Measurements from ENCODE around the gene SMIM45.

SMIM45 gene

GRCh38 chr22:41996826-41997225, 44.9 kb downstream of the SMIM45 start:
- CTCF ChIA-PET: no interaction called here
- H3K79me2 ChIP-seq (ENCODE audit: control insufficient read depth, insufficient read depth, low read length): peaks cover 5% of the 10 kb centered on the region
- H2AFZ ChIP-seq (ENCODE audit: control insufficient read depth, low read depth, low read length): no peak overlapping the region
- H3K9me3 ChIP-seq (replicated peaks; ENCODE audit: control insufficient read depth, insufficient read depth, low read length): no peaks in the 10 kb centered on the region; the same call in 1 of the 3 replicates
- peaks cover 32% of the 10 kb centered on the region for H3K4me1 ChIP-seq (ENCODE audit: control insufficient read depth, insufficient read depth, low read length)
- no peaks in the 10 kb centered on the region for H3K27me3 ChIP-seq (replicated peaks in 1 of 2; ENCODE audit: control insufficient read depth in 2 of 2, insufficient read depth in 2 of 2, low read length in 1 of 2)
- FAIRE-seq (no peak), ATAC-seq (no peak), DNase-seq (ENCODE audit: low read depth, low spot score) (no peak)
- 95% methylated on average over 5 of the region's 5 CpGs for WGBS (ENCODE audit: insufficient coverage, insufficient replicate concordance, low lambda C conversion rate, missing lambda C conversion rate)
- intact Hi-C loops (cut with micrococcal nuclease; ENCODE audit: unreplicated experiment) (no loop called here), in situ Hi-C loops (cut with MboI) (no loop called here)
- no peak for TF ChIP-seq ZBTB40 (IDR thresholded peaks at IDR 0.05; ENCODE audit: borderline replicate concordance)
- no peak for TF ChIP-seq BHLHE40 (IDR thresholded peaks at IDR 0.05; ENCODE audit: borderline replicate concordance in 1 of 2, low read depth in 2 of 2, low read length in 1 of 2)
- no peak for TF ChIP-seq SREBF1 (IDR thresholded peaks at IDR 0.05; ENCODE audit: low read length)
- TF ChIP-seq NRF1 (conservative IDR thresholded peaks at IDR 0.05; ENCODE audit: low read depth, low read length): no peak
- no peak for TF ChIP-seq BRCA1 (IDR thresholded peaks at IDR 0.05; ENCODE audit: low read depth, low read length)
- TF ChIP-seq, protein P1, sequence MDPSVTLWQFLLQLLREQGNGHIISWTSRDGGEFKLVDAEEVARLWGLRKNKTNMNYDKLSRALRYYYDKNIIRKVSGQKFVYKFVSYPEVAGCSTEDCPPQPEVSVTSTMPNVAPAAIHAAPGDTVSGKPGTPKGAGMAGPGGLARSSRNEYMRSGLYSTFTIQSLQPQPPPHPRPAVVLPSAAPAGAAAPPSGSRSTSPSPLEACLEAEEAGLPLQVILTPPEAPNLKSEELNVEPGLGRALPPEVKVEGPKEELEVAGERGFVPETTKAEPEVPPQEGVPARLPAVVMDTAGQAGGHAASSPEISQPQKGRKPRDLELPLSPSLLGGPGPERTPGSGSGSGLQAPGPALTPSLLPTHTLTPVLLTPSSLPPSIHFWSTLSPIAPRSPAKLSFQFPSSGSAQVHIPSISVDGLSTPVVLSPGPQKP (IDR thresholded peaks at IDR 0.05; ENCODE audit: low read depth, low read length): no peak
- no peak for TF ChIP-seq FOXK2 (IDR thresholded peaks at IDR 0.05)
- no peak for TF ChIP-seq MEF2B (IDR thresholded peaks at IDR 0.05; ENCODE audit: partially characterized antibody, poor library complexity, severe bottlenecking)
- no peak for TF ChIP-seq TARDBP (IDR thresholded peaks at IDR 0.05; ENCODE audit: borderline replicate concordance)
- TF ChIP-seq, protein P2, sequence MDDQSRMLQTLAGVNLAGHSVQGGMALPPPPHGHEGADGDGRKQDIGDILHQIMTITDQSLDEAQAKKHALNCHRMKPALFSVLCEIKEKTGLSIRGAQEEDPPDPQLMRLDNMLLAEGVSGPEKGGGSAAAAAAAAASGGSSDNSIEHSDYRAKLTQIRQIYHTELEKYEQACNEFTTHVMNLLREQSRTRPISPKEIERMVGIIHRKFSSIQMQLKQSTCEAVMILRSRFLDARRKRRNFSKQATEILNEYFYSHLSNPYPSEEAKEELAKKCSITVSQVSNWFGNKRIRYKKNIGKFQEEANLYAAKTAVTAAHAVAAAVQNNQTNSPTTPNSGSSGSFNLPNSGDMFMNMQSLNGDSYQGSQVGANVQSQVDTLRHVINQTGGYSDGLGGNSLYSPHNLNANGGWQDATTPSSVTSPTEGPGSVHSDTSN (IDR thresholded peaks at IDR 0.05; ENCODE audit: insufficient replicate concordance, low read depth, low read length): no peak
- TF ChIP-seq BCL11A (IDR thresholded peaks at IDR 0.05; ENCODE audit: low read depth, low read length): no peak
- TF ChIP-seq MAX (IDR thresholded peaks at IDR 0.05; ENCODE audit: low read depth, low read length): no peak
- TF ChIP-seq TBL1XR1 (IDR thresholded peaks at IDR 0.05; ENCODE audit: low read depth, low read length): no peak
- H3K4me3 ChIP-seq: no peak overlapping the region
- no peaks in the 10 kb centered on the region for H4K20me1 ChIP-seq (ENCODE audit: control insufficient read depth, insufficient read depth)
- BruUV-seq (replicated peaks): no TSS peak
- H3K36me3 ChIP-seq (ENCODE audit: control insufficient read depth in 2 of 2, insufficient read depth in 2 of 2, low read length in 1 of 2): no peaks in the 10 kb centered on the region
- no peak overlapping the region for H3K9ac ChIP-seq (ENCODE audit: control insufficient read depth, insufficient read depth, low read length)
- RAD21 ChIA-PET (ENCODE audit: unreplicated experiment): no interaction called here
- POLR2A ChIA-PET: no interaction called here
- SMC1A ChIA-PET (ENCODE audit: uncharacterized antibody, unreplicated experiment): no interaction called here
- H3K27ac ChIP-seq (ENCODE audit: control insufficient read depth, insufficient read depth): no peak overlapping the region
- H3K4me2 ChIP-seq (ENCODE audit: control insufficient read depth, insufficient read depth): no peak overlapping the region
